Mononuclear cell (primary cell): ENCODE measurements around the gene TTPAL. TPM values are rescaled to one million over a fixed set of nuclear protein-coding genes. Genes with fewer than 3 reads are reported as not detected.

Source experiments
- H3K27me3 ChIP-seq: 2 replicates; pipeline ENCODE4 v1.6.0; 2011; ENCODE audit warnings: low read length, control low read depth; ENCODE audit not compliant: insufficient read depth
- H3K4me1 ChIP-seq: 2 replicates; pipeline ENCODE4 v1.5.1; 2011; ENCODE audit warnings: mild to moderate bottlenecking, low read length, control low read depth; ENCODE audit not compliant: insufficient read depth
- H3K4me3 ChIP-seq: 2 replicates; pipeline ENCODE4 v1.5.1; 2011; ENCODE audit warnings: mild to moderate bottlenecking, low read length, moderate library complexity
- H3K9me3 ChIP-seq: 2 replicates; pipeline ENCODE4 v1.5.1; 2011; ENCODE audit warnings: low read depth, mild to moderate bottlenecking, control low read depth, low read length
- total RNA-seq: library from RNA; depleted of rRNA; stranded (reverse); fragments of >200 nt; gene quantifications from one replicate; pipeline ENCODE4 v1.2.3, GENCODE V29; 2012

The TTPAL gene
- total RNA-seq, 1 donor, result 4.7 TPM

- Histone ChIP-seq H3K4me1 (no peaks in the 10 kb centered on the region), H3K27me3 (no peaks in the 10 kb centered on the region), H3K9me3 (no peaks in the 10 kb centered on the region), H3K4me3 (no peak overlapping the region)
These were observed 41.7 kb upstream of the TTPAL start for GRCh38 chr20:44433751-44434538.

- no peaks in the 10 kb centered on the region for H3K4me1 ChIP-seq
- no peak overlapping the region for H3K4me3 ChIP-seq
- H3K9me3 ChIP-seq, result no peaks in the 10 kb centered on the region
- H3K27me3 ChIP-seq, result no peaks in the 10 kb centered on the region
These were observed 39.9 kb upstream of the TTPAL start for GRCh38 chr20:44435630-44436335.

DNA sequence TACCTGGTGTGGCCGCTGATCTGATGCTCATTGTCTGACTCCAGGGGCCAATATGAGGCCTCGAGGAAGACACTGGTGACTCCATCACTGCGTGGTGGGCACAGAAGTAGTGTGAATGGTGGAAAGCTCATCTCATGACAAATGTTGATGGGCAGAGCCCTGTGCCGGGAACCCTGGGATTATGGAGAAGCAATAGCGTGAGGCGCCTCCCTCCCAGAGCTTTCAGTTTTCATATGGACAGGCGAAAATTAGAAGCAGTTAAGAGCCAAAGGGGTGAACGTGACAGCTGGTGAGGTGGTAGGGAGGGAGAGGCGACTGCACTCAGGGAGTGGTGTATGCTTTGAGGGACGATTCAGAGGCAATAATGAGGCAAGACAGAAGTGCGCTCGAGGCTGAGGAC, 39.3 kb upstream of the TTPAL start:
- Histone ChIP-seq H3K9me3 (no peaks in the 10 kb centered on the region), H3K27me3 (no peaks in the 10 kb centered on the region), H3K4me1 (no peaks in the 10 kb centered on the region), H3K4me3 (no peak overlapping the region)

DNA sequence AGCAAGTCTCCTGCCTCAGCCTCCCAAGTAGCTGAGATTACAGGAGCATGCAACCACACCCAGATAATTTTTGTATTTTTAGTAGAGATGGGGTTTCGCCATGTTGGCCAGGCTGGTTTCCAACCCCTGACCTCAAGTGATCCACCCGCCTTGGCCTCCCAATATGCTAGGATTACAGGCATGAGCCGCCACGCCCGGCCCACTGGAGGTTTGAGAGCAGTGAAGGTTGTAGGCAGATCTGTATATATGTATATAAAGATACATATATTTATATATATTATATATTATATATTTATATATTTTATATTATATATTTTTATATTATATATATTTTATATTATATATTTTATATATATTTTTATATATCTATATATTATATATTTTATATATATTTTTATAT, 38.2 kb upstream of the TTPAL start:
- H3K27me3 ChIP-seq, result no peaks in the 10 kb centered on the region
- no peak overlapping the region for H3K4me3 ChIP-seq
- H3K4me1 ChIP-seq, result no peaks in the 10 kb centered on the region
- H3K9me3 ChIP-seq, result no peaks in the 10 kb centered on the region

- H3K4me1 ChIP-seq, result no peaks in the 10 kb centered on the region
- H3K4me3 ChIP-seq, result no peak overlapping the region
These were observed 36.9 kb upstream of the TTPAL start for GRCh38 chr20:44438782-44439181.

DNA sequence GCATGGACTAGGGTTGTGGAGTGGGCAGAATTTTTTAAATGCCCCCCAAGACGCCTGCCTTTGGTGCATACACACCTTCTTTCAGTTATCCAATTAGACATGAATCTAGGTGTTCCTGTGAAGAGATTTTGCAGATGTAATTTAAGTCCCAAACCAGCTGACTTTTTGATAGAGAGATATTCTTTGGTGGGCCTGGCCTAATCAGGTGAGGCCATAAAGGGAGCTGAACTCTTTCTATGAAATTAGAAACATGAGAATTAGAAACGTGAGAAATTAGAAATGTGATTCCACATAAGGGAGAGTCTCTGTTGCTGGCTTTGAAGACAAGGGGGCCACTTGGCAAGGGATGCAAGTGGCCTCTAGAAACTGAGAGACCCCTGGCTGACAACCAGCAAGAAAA, 36.4 kb upstream of the TTPAL start:
- H3K27me3 ChIP-seq, result no peaks in the 10 kb centered on the region
- no peaks in the 10 kb centered on the region for H3K4me1 ChIP-seq
- no peaks in the 10 kb centered on the region for H3K9me3 ChIP-seq
- H3K4me3 ChIP-seq, result no peak overlapping the region

More at GRCh38 chr20:44438782-44439181, 36.9 kb upstream of the TTPAL start:
- Histone ChIP-seq H3K9me3 (no peaks in the 10 kb centered on the region), H3K27me3 (no peaks in the 10 kb centered on the region)

- no peaks in the 10 kb centered on the region for H3K4me1 ChIP-seq
- no peak overlapping the region for H3K4me3 ChIP-seq
- H3K27me3 ChIP-seq, result no peaks in the 10 kb centered on the region
- no peaks in the 10 kb centered on the region for H3K9me3 ChIP-seq
These were observed 33.2 kb upstream of the TTPAL start for GRCh38 chr20:44442298-44443070.

DNA sequence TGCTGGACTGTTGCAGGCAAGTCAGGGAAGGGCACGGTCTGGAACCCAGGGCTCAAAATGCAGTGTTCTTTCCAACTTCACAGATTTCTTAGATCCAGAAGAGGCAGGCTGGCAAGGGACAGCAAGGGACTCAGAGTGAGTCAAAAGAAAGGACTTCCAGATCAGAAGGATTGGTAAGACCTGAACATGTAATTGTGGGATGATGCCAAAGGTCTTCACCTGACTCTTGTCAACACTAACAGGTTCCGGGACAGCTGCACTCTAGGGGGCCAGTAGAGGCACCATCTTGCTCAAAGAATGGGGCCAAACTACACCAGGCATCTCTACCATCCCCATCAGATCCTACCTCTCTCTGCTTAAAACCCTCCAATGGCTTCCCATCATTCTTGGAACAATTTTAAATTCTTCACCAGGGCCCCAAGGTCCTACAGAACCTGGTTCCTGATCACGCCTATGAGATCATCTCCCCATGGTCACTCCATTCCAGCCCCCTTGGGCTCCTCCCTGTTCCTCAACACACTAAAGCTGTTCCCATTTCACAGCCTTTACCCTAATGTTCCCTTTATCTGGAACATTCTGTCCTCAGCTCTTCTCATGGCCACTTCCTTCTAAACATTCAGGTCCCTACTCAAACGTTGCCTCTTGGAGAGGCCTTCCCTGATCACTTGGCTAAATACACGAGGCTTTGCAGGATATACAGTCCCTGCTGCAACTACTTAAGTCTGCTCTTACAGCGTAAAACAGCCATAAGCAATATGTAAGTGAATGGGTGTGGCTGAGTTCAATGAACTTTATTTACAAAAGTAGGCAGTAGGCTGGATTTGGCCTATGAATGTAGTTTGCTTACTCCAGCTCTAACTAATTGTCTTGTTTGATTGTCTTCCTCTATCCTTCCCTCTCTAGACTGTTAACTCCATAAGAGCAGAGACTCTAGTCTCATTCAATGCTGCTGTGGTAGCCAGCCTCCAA, 29.6 kb upstream of the TTPAL start:
- H3K9me3 ChIP-seq, result no peaks in the 10 kb centered on the region
- no peaks in the 10 kb centered on the region for H3K4me1 ChIP-seq
- H3K4me3 ChIP-seq, result no peak overlapping the region
- no peaks in the 10 kb centered on the region for H3K27me3 ChIP-seq

DNA sequence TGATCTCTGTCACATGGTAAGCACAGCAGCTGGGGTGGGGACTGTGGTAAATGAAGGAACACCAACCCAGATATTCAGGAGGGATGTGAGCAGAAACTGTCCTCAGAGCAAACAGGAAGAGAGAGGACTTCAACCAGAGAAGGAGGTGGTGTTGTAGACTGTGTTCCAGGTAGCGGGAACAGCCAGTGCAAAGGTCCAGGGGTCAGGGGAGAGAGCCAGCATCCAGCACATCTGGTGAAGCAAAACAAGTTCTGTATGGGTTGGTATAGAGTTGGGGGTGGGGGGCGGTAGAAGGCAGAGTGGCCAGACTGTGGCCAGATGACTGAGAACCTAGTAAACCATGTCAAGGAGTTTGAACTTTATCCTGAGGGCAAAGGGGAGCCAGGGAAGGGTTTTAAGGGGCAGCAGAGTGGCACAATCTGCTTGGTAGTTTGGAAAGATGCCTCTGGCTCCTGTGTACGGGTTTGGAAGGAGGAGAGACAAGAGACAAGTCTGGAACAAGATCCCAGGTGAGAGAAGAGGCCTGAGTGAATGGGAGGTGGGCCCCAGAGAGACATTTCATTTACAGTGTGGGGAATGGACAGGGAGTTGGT, 27.8 kb upstream of the TTPAL start:
- no peaks in the 10 kb centered on the region for H3K4me1 ChIP-seq
- H3K4me3 ChIP-seq, result no peak overlapping the region
- no peaks in the 10 kb centered on the region for H3K9me3 ChIP-seq
- H3K27me3 ChIP-seq, result no peaks in the 10 kb centered on the region

DNA sequence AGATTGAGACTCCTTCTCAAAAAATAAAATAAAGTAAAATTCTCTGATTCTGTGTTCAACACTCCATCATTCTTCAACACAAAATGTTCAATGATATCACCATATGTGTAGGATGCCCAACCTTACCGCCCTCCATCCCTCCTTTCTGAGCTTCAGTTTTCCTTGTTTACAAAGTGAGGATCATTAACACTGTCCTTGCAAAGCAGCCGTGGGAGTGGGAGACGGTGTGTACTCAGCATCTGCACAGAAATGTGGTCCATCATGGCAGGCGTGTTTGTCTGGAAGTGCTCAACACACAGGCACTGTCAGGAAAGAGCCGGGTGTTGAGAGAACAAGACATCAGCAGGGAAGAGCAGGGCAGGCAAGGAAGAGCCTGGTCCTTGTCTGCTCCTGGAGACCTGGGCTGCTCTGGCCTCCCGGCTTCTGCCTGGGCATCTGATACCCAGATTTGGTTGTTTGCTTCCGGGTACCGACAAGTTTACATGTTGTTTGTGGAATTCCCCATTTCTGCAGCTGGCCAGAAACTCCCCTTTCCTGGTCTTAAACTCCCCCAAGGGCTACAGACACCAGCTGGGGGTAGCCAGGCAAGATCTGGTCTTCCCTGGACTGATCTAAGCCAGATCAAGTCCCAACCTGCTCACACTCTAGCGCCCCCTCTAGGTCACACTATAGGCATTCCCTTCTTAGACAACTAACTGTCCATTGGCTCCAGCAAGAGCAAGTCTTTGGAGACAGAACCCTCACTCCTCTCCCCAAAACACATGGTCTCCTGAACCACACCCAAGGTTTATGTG, 26.7 kb upstream of the TTPAL start:
- Histone ChIP-seq H3K4me1 (no peaks in the 10 kb centered on the region), H3K27me3 (no peaks in the 10 kb centered on the region), H3K9me3 (no peaks in the 10 kb centered on the region), H3K4me3 (no peak overlapping the region)

DNA sequence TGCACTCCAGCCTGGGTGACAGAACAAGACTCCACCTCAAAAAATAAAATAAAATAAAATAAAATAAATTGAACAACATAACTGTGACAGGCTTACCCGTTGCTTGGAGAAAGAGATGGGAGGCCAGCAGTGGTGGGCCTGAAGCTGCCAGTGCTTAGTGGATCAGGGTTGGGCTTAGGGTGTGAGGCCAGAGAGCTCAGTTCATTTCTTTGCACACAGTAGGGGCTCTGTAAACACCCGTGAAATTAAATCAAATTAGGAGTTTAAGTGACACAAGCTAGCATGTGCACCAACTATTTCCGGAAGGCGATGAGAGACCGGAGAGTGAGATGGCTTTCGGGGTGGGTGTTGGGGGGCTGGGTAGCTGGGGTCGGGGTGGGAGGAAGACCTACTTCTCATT, 25.8 kb upstream of the TTPAL start:
- Histone ChIP-seq H3K4me1 (peaks cover under 1% of the 10 kb centered on the region), H3K4me3 (no peak overlapping the region), H3K9me3 (no peaks in the 10 kb centered on the region), H3K27me3 (no peaks in the 10 kb centered on the region)

DNA sequence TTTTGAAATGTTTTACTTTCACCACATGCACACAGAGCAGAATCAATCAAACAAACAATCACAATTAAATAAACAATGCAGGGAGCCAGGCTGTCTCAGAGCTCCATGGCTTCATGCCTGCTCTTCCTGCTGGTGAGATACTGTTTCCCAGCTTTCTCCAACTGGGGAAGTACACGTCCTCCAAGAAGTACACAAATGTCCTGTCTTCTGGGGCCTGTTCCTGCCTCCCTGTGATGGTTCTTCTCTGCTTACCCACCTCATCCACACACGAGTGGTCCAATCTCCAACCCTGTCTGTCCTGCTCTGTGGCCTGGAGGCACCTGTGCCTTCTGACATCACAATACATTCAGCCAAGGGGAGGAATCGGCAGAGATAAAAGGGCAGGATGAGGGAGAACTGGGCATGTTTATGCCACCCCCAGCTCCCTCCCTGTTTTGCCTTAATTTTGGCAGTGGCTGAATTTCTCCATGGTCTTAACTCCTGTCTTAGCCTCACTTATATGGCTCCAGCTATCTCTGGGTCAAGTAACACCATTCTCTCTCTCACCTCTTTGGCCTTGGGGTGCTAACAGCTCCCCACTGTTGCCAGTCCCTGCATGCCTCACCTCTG, 25.3 kb upstream of the TTPAL start:
- Histone ChIP-seq H3K9me3 (no peaks in the 10 kb centered on the region), H3K27me3 (no peaks in the 10 kb centered on the region), H3K4me1 (peaks cover 6% of the 10 kb centered on the region), H3K4me3 (no peak overlapping the region)

- Histone ChIP-seq H3K27me3 (no peaks in the 10 kb centered on the region), H3K9me3 (no peaks in the 10 kb centered on the region), H3K4me1 (peaks cover 8% of the 10 kb centered on the region), H3K4me3 (no peak overlapping the region)
These were observed 24.7 kb upstream of the TTPAL start for GRCh38 chr20:44450903-44451450.
